ENCODE results near the gene IZUMO1. TPM values are rescaled to one million over a fixed set of nuclear protein-coding genes. Genes with fewer than 3 reads are reported as not detected.

The IZUMO1 gene
- total and polyA plus RNA-seq, 11 donors, result 0.13 to 0.93 (median 0.50) TPM

DNA sequence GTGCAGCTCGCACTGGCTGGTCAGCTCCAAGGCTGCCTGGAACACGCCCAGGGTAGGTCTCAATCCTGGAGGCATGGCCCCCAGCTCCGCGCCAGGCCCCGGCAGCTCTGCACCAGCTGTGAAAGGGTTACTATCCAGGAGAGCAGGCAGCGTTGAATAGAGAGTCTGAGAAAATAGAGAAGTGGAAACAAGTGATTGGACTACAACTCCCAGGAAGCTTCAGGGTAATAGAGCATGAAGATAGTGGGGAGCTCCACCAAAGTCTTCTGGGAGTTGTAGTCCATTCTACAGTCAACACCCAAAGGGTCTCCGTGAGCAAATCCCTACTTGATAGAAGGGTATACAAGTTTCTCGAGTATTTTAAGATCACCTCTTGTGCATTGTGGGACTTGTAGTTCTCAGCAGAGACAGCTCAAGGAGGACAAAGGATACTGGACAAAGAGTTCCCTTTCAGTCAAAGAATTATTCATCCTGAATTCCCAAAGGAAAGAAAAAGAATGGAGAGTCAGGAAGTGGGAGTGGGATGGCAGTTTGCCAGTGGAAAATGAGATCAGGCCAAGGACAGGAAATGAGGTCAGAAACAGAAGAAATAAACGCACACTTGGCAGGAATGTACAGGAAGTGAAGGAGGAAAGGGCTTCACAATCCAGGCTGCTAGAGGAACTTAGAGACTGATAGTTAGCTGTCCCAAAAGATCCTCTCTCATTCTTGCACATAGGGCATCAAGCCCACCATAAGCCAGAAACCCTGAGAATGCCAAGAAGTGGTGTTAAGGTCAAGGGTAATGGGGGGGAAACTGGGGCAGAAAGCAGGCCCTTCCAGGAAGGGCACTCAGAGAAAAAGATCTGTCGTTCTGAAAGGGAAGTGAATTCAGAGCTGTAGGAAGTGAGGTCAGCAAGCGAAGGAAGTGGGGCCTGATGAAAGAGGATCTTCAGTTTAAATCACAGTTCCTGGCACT is 21.6 kb downstream of the IZUMO1 start:
- ATAC-seq (peak; percentile 12 to 63 (median 36)), DNase-seq (peak in 4 of 5 donors; percentile 75 to 89 (median 84))
- peaks cover 0 to 7% (median 0%) of the 10 kb centered on the region in 12 donors for H3K9me3 ChIP-seq
- H3K27ac ChIP-seq, result peak overlapping the region; percentile 81 to 97 (median 90)
- 37 to 46% (median 41%) methylated on average over 11 of the region's 11 CpGs for WGBS, 4 donors
- peaks cover 0 to 65% (median 19%) of the 10 kb centered on the region in 9 donors for H3K36me3 ChIP-seq
- no peak for TF ChIP-seq POLR2A (IDR thresholded peaks at IDR 0.05)
- TF ChIP-seq, protein P1, sequence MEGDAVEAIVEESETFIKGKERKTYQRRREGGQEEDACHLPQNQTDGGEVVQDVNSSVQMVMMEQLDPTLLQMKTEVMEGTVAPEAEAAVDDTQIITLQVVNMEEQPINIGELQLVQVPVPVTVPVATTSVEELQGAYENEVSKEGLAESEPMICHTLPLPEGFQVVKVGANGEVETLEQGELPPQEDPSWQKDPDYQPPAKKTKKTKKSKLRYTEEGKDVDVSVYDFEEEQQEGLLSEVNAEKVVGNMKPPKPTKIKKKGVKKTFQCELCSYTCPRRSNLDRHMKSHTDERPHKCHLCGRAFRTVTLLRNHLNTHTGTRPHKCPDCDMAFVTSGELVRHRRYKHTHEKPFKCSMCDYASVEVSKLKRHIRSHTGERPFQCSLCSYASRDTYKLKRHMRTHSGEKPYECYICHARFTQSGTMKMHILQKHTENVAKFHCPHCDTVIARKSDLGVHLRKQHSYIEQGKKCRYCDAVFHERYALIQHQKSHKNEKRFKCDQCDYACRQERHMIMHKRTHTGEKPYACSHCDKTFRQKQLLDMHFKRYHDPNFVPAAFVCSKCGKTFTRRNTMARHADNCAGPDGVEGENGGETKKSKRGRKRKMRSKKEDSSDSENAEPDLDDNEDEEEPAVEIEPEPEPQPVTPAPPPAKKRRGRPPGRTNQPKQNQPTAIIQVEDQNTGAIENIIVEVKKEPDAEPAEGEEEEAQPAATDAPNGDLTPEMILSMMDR (IDR thresholded peaks at IDR 0.05), result no peak
- H3K4me1 ChIP-seq, result peaks cover 5 to 51% (median 26%) of the 10 kb centered on the region in 12 donors
- H3K27me3 ChIP-seq, result no peaks in the 10 kb centered on the region
- intact Hi-C loops (cut with DNase I), result loop anchor here in 1 of 10 donors (10.0 kb wide), 1 partner anchor 50 kb away; the partner anchor contains the start of gene NTN5
- H3K4me3 ChIP-seq, result peak overlapping the region in 4 of 12 donors; percentile 1 to 22 (median 17)

DNA sequence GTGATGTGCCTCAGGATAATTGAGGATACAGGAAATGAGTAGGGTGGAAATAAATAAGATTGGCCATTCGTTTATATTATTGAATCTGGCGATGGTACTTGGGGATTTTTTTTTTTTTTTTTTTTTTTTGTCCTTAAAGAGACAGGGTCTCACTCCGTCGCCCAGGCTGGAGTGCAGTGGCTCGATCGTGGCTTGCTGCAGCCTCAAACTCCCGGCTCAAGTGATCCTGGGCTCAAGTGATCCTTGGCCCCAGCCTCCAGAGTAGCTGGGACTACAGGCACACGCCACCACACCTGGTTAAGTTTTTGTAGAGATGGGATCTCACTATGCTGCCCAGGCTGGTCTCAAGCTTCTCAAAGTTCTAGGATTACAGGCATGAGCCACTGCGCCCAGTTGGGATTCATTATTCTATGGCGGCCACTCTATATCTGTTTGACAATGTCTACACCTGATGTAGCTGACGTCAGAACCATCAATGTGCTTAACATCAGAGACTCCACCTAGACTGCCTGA is 24.5 kb downstream of the IZUMO1 start:
- Histone ChIP-seq H3K4me1 (peaks cover 8 to 68% (median 44%) of the 10 kb centered on the region in 12 donors), H3K4me3 (no peak overlapping the region), H3K9me3 (peaks cover 0 to 7% (median 0%) of the 10 kb centered on the region in 12 donors), H3K27ac (no peak overlapping the region), H3K27me3 (no peaks in the 10 kb centered on the region), H3K36me3 (peaks cover 0 to 50% (median 10%) of the 10 kb centered on the region in 9 donors)
- WGBS, 4 donors, result 81 to 87% (median 83%) methylated on average over 11 of the region's 11 CpGs
- TF ChIP-seq, protein P1 (IDR thresholded peaks at IDR 0.05), result no peak
- no peak for TF ChIP-seq POLR2A (IDR thresholded peaks at IDR 0.05)
- DNase-seq (no peak), ATAC-seq (no peak)
- intact Hi-C loops (cut with DNase I), result loop anchor here in 1 of 10 donors (10.0 kb wide), 1 partner anchor 47 kb away; the partner anchor contains the start of gene NTN5

DNA sequence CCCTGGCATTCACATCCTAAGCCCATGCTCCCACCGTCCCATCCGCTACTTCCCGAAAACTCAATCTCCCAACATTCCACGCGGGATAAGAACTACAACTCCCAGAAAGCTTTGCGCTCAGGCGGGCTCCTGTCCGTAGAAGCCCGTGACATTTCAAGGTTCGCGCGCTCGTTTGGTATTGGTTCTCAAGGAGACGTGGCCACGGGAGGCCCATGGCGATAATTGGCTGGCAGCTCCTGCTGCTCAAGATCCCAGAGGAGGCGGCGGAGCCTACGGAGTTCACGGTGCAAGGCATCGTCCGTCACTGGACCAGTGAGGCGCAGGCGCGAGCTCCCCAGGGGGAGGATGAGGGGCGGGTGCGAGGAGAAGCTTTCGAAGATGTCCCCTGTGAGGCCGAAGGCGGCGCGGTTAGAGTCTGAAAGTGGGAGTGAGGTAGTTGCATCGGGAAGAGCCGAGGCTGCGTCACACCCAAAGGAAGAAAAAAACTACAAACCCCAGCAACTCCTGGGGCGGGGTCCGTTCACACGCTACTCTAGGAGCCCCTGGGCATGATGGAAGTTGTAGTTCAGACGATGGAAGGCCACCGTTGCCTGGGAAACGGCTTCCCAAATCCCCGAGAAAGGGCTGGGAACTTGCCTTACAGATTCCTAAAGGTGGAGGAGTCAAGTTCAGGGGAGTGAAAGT is 26.0 kb downstream of the IZUMO1 start:
- intact Hi-C loops (cut with DNase I), result loop anchor here in 1 of 10 donors (10.0 kb wide), 1 partner anchor 46 kb away; the partner anchor contains the start of gene NTN5

More for the DNA sequence above, 26.0 kb downstream of the IZUMO1 start:
- Histone ChIP-seq H3K4me3 (peak overlapping the region; percentile 22 to 71 (median 60)), H3K36me3 (peaks cover 0 to 40% (median 10%) of the 10 kb centered on the region in 9 donors), H3K27ac (peak overlapping the region; percentile 30 to 94 (median 87)), H3K9me3 (peaks cover 0 to 1% (median 0%) of the 10 kb centered on the region in 12 donors), H3K4me1 (peaks cover 12 to 69% (median 49%) of the 10 kb centered on the region in 12 donors), H3K27me3 (no peaks in the 10 kb centered on the region)
- ATAC-seq, result peak; percentile 81 to 88 (median 88)
- DNase-seq, result peak; percentile 97 to 100 (median 98)
- TF ChIP-seq, protein P1 (IDR thresholded peaks at IDR 0.05), result peak in 1 of 12 donors; percentile 7
- TF ChIP-seq POLR2A (IDR thresholded peaks at IDR 0.05), result no peak
- WGBS, 4 donors, result 19 to 37% (median 29%) methylated on average over 42 of the region's 42 CpGs
